ENCODE measurements around the gene TCF25.
"Not testable (repeated sequence)": the region's sequence is repeated elsewhere in the genome, so short reads cannot be mapped to it uniquely, and the experiment has no call there.

DNA sequence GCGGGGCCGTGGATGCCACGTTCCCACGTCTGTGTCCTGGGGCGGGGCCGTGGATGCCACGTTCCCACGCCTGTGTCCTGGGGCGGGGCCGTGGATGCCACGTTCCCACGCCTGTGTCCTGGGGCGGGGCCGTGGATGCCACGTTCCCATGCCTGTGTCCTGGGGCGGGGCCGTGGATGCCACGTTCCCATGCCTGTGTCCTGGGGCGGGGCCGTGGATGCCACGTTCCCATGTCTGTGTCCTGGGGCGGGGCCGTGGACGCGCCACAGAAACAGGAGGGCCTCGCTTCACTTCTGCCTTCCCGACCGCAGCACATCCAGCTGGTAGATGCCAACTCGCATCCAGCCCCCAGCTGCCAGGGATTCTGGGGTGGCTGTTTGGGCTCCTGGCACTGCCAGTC, 60.6 kb downstream of the TCF25 start:
- TF ChIP-seq, protein P1, sequence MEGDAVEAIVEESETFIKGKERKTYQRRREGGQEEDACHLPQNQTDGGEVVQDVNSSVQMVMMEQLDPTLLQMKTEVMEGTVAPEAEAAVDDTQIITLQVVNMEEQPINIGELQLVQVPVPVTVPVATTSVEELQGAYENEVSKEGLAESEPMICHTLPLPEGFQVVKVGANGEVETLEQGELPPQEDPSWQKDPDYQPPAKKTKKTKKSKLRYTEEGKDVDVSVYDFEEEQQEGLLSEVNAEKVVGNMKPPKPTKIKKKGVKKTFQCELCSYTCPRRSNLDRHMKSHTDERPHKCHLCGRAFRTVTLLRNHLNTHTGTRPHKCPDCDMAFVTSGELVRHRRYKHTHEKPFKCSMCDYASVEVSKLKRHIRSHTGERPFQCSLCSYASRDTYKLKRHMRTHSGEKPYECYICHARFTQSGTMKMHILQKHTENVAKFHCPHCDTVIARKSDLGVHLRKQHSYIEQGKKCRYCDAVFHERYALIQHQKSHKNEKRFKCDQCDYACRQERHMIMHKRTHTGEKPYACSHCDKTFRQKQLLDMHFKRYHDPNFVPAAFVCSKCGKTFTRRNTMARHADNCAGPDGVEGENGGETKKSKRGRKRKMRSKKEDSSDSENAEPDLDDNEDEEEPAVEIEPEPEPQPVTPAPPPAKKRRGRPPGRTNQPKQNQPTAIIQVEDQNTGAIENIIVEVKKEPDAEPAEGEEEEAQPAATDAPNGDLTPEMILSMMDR (IDR thresholded peaks at IDR 0.05) = not testable (repeated sequence)
- TF ChIP-seq POLR2A, POLR2AphosphoS5 (IDR thresholded peaks at IDR 0.05): not testable (repeated sequence)
